ENCODE measurements around the gene OR7D2.
"Not testable (repeated sequence)": the region's sequence is repeated elsewhere in the genome, so short reads cannot be mapped to it uniquely, and the experiment has no call there.

The OR7D2 gene

GRCh38 chr19:9178901-9179300 lies at the start of gene OR7D2:
Gene OR7D2, plus strand, starts transcription at chr19:9178979. Its CDS starts 6,803 bp downstream, at chr19:9185782.
- DNase-seq: no peak

- no peak for DNase-seq
These were observed 47.8 kb upstream of the OR7D2 start for GRCh38 chr19:9130965-9131364.

- no peak for DNase-seq
These were observed 46.4 kb upstream of the OR7D2 start for GRCh38 chr19:9132422-9132821.

GRCh38 chr19:9139609-9140158 lies 39.1 kb upstream of the OR7D2 start:
- DNase-seq: no peak

GRCh38 chr19:9140159-9140874 lies 38.5 kb upstream of the OR7D2 start, which contains the start of gene ZNF317:
Gene ZNF317, plus strand, starts transcription at chr19:9140397. Its CDS starts 15,620 bp downstream, at chr19:9156017.
- peak; percentile 96 for DNase-seq

GRCh38 chr19:9144920-9145319 lies 33.9 kb upstream of the OR7D2 start:
- peak; percentile 19 for DNase-seq

- DNase-seq: no peak
These were observed 31.9 kb upstream of the OR7D2 start for GRCh38 chr19:9146882-9147281.

- DNase-seq: no peak
These were observed 30.1 kb upstream of the OR7D2 start for GRCh38 chr19:9148697-9149096.

- no peak for DNase-seq
These were observed 28.8 kb upstream of the OR7D2 start for GRCh38 chr19:9149997-9150396.

GRCh38 chr19:9150650-9151049 lies 28.1 kb upstream of the OR7D2 start:
- no peak for DNase-seq

- no peak for DNase-seq
These were observed 27.4 kb upstream of the OR7D2 start for GRCh38 chr19:9151367-9151766.

GRCh38 chr19:9155591-9155990 lies 23.2 kb upstream of the OR7D2 start:
- no peak for DNase-seq

- DNase-seq: no peak
These were observed 22.5 kb upstream of the OR7D2 start for GRCh38 chr19:9156304-9156703.

GRCh38 chr19:9159891-9160290 lies 18.9 kb upstream of the OR7D2 start:
- DNase-seq: no peak

- DNase-seq: no peak
These were observed 17.4 kb upstream of the OR7D2 start for GRCh38 chr19:9161427-9161826.

- no peak for DNase-seq
These were observed 13.5 kb upstream of the OR7D2 start for GRCh38 chr19:9165261-9165660.

GRCh38 chr19:9166846-9167245 lies 11.9 kb upstream of the OR7D2 start:
- DNase-seq: no peak

GRCh38 chr19:9171393-9171991 lies 7.3 kb upstream of the OR7D2 start:
- no peak for DNase-seq

GRCh38 chr19:9175326-9175725 lies 3.5 kb upstream of the OR7D2 start:
- DNase-seq: no peak

- no peak for DNase-seq
These were observed 4.2 kb downstream of the OR7D2 start for GRCh38 chr19:9183000-9183399.

- DNase-seq: no peak
These were observed 8.4 kb downstream of the OR7D2 start for GRCh38 chr19:9187191-9187590.

- DNase-seq: no peak
These were observed 10.8 kb downstream of the OR7D2 start for GRCh38 chr19:9189535-9189934.

GRCh38 chr19:9198044-9198443 lies 19.3 kb downstream of the OR7D2 start:
- DNase-seq: not testable (repeated sequence)

GRCh38 chr19:9205501-9206113 lies 26.8 kb downstream of the OR7D2 start:
- peak; percentile 59 for DNase-seq

Data from hematopoietic multipotent progenitor cell treated with erythropoietin and hydrocortisone succinate and interleukin-3 and kit ligand, for 8 days (in vitro differentiated cells).